T-cell (primary cell): ENCODE results near the gene MLLT3. TPM values are rescaled to one million over a fixed set of nuclear protein-coding genes. Genes with fewer than 3 reads are reported as not detected.

Experiments
- ATAC-seq, 4 experiments: fragments of 200-7000 bp in 3 of 4; fragments of 150-1000 bp in 1 of 4; cut with Tn5 transposase; replicated peaks in 1 of 4; 1 replicate in 3 of 4; 2 replicates in 1 of 4; pipeline ENCODE4 v1.10.0; 2021; ENCODE audit warnings: moderate library complexity in 3 of 4, mild to moderate bottlenecking in 2 of 4, moderate number of reproducible peaks in 1 of 4
- CTCF ChIA-PET, 2 donors: fragments of 300-600 bp; sonication (Branson Sonifier 250); formaldehyde crosslinking; loops; one replicate each; lab custom pipeline; 2022; ENCODE audit warnings: antibody characterized with exemption in 2 of 2; lab: Charles Lee
- POLR2A ChIA-PET, 2 donors: fragments of 300-600 bp; sonication (Branson Sonifier 250); formaldehyde crosslinking; loops; one replicate each; lab custom pipeline; 2022; ENCODE audit warnings: antibody characterized with exemption in 2 of 2; lab: Charles Lee
- DNase-seq, 35 experiments: peaks; one replicate each; pipeline versions ENCODE4 v3.0.0 to v3.0.0-alpha.2; 2013 to 2023
- H3K27ac ChIP-seq: one replicate; pipeline ENCODE4 v1.5.1; 2013; ENCODE audit warnings: low read length
- H3K27me3 ChIP-seq, 2 experiments: replicated peaks in 1 of 2; 1 replicate in 1 of 2; 2 replicates in 1 of 2; pipeline versions ENCODE4 v1.6.1 to v1.7.0; 2013; ENCODE audit warnings: low read length in 1 of 2, mixed read lengths in 1 of 2; ENCODE audit not compliant: control insufficient read depth in 2 of 2, insufficient read depth in 2 of 2; ENCODE audit errors: extremely low read depth in 1 of 2
- H3K36me3 ChIP-seq, 2 donors: 1 replicate in 1 of 2; 2 replicates in 1 of 2; pipeline versions ENCODE4 v1.6.1 to v1.7.0; 2013; ENCODE audit warnings: low read length in 1 of 2; ENCODE audit not compliant: control insufficient read depth in 2 of 2, insufficient read depth in 1 of 2; ENCODE audit errors: extremely low read depth in 1 of 2
- H3K4me1 ChIP-seq, 2 experiments: 1 replicate in 1 of 2; 2 replicates in 1 of 2; pipeline versions ENCODE4 v1.6.1 to v1.7.0; 2013; ENCODE audit warnings: low read length in 2 of 2, mixed read lengths in 1 of 2; ENCODE audit not compliant: insufficient read depth in 2 of 2, control insufficient read depth in 1 of 2; ENCODE audit errors: extremely low read depth in 1 of 2
- H3K4me3 ChIP-seq, 2 donors: 1 replicate in 1 of 2; 2 replicates in 1 of 2; pipeline versions ENCODE4 v1.5.1 to v1.7.0; 2013; ENCODE audit warnings: mild to moderate bottlenecking in 2 of 2, low read length in 1 of 2, moderate library complexity in 1 of 2; ENCODE audit not compliant: control insufficient read depth in 1 of 2; ENCODE audit errors: extremely low read depth in 1 of 2
- H3K9me3 ChIP-seq: 2 replicates; pipeline ENCODE4 v1.7.0; 2013
- H3K27ac Mint-ChIP-seq, 2 donors: one replicate each; pipeline ENCODE4 v1.8.0; 2020 to 2021; ENCODE audit warnings: mild to moderate bottlenecking in 2 of 2, mixed read lengths in 2 of 2
- H3K27me3 Mint-ChIP-seq, 2 donors: one replicate each; pipeline ENCODE4 v1.8.0; 2021 to 2022; ENCODE audit warnings: mixed read lengths in 2 of 2
- H3K36me3 Mint-ChIP-seq: one replicate; pipeline ENCODE4 v1.8.0; 2021; ENCODE audit warnings: mixed read lengths
- H3K4me1 Mint-ChIP-seq, 3 donors: one replicate each; pipeline ENCODE4 v1.8.0; 2020 to 2022; ENCODE audit warnings: mixed read lengths in 3 of 3, mild to moderate bottlenecking in 1 of 3
- H3K4me3 Mint-ChIP-seq, 3 donors: one replicate each; pipeline ENCODE4 v1.8.0; 2020 to 2022; ENCODE audit warnings: mild to moderate bottlenecking in 3 of 3, mixed read lengths in 3 of 3, moderate library complexity in 3 of 3
- H3K9me3 Mint-ChIP-seq, 3 donors: one replicate each; pipeline ENCODE4 v1.8.0; 2020 to 2022; ENCODE audit warnings: mixed read lengths in 3 of 3
- WGBS: methylation state at CpG from one replicate; pipeline ENCODE4 v1.1.5; 2013; ENCODE audit warnings: missing lambda C conversion rate; ENCODE audit not compliant: insufficient coverage; 5-methylcytosine and 5-hydroxymethylcytosine counted together
- total RNA-seq, 35 experiments: library from RNA in 6 of 35; stranded (reverse) in 6 of 35; fragments of 120-200 nt in 1 of 35; gene quantifications; one replicate each; pipeline versions ENCODE4 v1.2.1 to v1.2.4 and lab custom pipeline; 2013 to 2026

The MLLT3 gene
- total RNA-seq, 5 donors from 2014 or later (not counting 1 experiment from before 2014, with no cell fraction given), result 51.8 to 96.6 (median 58.9) TPM

DNA sequence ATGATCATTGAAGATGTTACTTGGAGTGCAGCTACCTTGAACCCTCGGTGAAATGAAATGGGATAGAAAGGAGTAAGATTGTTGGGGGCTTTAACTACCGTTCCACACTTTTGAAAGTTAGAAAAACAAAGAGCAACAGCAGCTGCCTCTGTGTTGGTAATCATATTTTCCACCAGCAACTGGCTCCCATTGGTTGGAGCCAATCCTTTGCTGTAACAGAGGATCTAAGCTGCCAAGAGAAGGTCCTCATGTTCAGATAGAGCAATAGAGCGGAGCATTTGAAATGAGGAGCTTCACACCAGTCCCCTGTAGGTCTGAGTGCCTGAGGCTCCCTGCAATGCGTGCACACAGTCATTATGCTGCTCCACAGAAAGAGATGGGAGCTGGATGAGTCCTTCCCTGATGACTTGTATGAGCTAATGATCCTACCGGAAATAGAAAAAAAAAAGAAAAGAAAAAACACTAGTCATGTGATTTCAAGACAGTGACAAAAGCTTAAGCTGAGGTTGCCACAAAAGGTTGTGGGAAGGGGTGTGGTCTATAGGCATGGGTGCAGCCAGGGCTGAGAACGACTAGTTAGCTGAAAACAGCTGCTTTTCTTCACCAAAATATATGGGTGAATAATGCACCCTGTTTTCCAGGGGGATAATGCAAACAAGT lies 300.7 kb downstream of the MLLT3 start:
- H3K27me3 Mint-ChIP-seq, result no peaks in the 10 kb centered on the region
- Histone ChIP-seq H3K27me3 (no peaks in the 10 kb centered on the region), H3K4me1 (peaks cover 30 to 67% of the 10 kb centered on the region in 2 experiments), H3K27ac (peak overlapping the region; percentile 56), H3K36me3 (no peaks in the 10 kb centered on the region), H3K9me3 (no peaks in the 10 kb centered on the region), H3K4me3 (no peak overlapping the region)
- no peaks in the 10 kb centered on the region for H3K9me3 Mint-ChIP-seq
- H3K36me3 Mint-ChIP-seq, result no peaks in the 10 kb centered on the region
- peaks cover 84 to 90% (median 84%) of the 10 kb centered on the region in 3 donors for H3K4me1 Mint-ChIP-seq
- H3K27ac Mint-ChIP-seq, result peak overlapping the region; percentile 95
- H3K4me3 Mint-ChIP-seq, result peak overlapping the region; percentile 38 to 72 (median 59)
- ChIA-PET CTCF (interaction anchor here (0.6 to 1.7 kb wide), 7 partner anchors 11 to 619 kb away, joined by 3 to 6 read pairs (median 3); no protein-coding TSS in a partner anchor), POLR2A (interaction anchor here (0.6 to 0.8 kb wide), 4 partner anchors 10 to 568 kb away, joined by 3 to 4 read pairs (median 3); no protein-coding TSS in a partner anchor)
- whole genome bisulfite sequencing, result 78% methylated on average over 2 of the region's 6 CpGs
- DNase-seq (peak in 34 of 35 experiments; percentile 22 to 81 (median 59)), ATAC-seq (peak; percentile 82 to 96 (median 88))

DNA sequence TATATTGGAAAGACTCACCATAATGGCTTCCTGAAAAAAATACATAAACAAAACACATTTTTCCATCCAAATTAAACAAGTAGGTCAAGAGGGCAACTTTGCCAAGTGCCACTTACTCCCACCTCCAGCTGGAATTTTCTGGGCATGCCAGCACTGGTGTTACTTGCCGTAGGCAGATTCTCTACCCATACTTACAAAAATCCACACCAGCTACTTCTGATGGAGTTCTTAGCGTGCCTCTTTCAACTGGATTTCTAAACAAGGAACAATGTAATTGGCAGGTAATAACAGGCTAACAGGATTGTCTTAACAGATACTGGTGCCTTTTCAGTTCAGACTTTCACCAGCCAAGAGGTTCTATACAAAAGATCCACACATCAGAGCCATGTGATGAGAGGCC lies 301.4 kb downstream of the MLLT3 start:
- Histone ChIP-seq H3K36me3 (no peaks in the 10 kb centered on the region), H3K9me3 (no peaks in the 10 kb centered on the region), H3K4me3 (no peak overlapping the region), H3K27ac (peak overlapping the region; percentile 56), H3K4me1 (peaks cover 32 to 72% of the 10 kb centered on the region in 2 experiments), H3K27me3 (no peaks in the 10 kb centered on the region)
- Mint-ChIP-seq H3K27ac (peak overlapping the region; percentile 95), H3K4me1 (peaks cover 89 to 91% (median 89%) of the 10 kb centered on the region in 3 donors), H3K36me3 (no peaks in the 10 kb centered on the region), H3K9me3 (no peaks in the 10 kb centered on the region), H3K4me3 (peak overlapping the region in 1 of 3 donors; percentile 72), H3K27me3 (no peaks in the 10 kb centered on the region)
- WGBS, result 100% methylated on average over 2 of the region's 2 CpGs
- ChIA-PET POLR2A (interaction anchor here in 1 of 2 donors (0.7 kb wide), 1 partner anchor 10 kb away, joined by 3 read pairs; no protein-coding TSS in a partner anchor), CTCF (interaction anchor here in 1 of 2 donors (1.7 kb wide), 1 partner anchor 620 kb away, joined by 4 read pairs; no protein-coding TSS in a partner anchor)
- no peak for ATAC-seq
- DNase-seq, result no peak

DNA sequence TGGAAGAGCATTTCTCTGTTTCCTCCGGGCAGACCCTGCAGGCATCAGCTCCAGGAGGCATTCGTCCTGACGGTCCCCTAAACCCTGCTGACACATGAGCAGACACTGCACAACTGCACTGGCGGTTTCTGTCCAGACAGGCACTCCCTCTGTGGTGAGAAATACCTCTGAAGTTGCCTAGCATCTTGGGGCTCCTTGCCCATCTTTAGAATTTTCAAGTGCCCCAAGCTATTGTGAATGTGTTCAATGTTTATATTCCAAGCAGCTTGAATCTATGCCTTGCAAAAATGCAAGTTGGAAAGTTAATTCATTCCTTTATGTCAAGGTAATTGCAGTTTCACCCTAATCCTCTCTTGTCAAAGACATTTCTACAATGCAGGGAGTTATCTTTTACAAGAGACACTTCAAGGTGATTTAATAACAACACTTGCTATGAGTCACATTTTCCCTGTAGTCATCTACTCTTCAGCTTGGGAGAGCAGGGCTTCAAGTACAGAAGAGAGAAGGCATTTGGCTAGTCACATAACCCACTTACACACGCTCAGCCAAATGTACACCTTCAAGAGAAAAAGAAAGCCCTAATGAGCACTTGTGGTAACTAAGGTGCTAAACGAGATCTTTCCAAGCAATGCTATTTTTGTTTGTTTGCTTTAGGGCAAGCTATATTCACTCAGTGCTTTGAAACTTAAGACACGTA lies 302.5 kb downstream of the MLLT3 start:
- no peaks in the 10 kb centered on the region for H3K9me3 ChIP-seq
- ATAC-seq (peak in 3 of 4 experiments; percentile 39 to 63 (median 50)), DNase-seq (peak in 1 of 35 experiments; percentile 26)
- H3K27ac ChIP-seq, result peak overlapping the region; percentile 56
- no peaks in the 10 kb centered on the region for H3K27me3 ChIP-seq
- H3K4me1 Mint-ChIP-seq, result peaks cover 92 to 98% (median 95%) of the 10 kb centered on the region in 3 donors
- CTCF ChIA-PET, result interaction anchor here in 1 of 2 donors (1.7 kb wide), 1 partner anchor 621 kb away, joined by 4 read pairs; no protein-coding TSS in a partner anchor
- no peaks in the 10 kb centered on the region for H3K27me3 Mint-ChIP-seq
- no peak overlapping the region for H3K4me3 ChIP-seq
- peaks cover 41 to 80% of the 10 kb centered on the region in 2 experiments for H3K4me1 ChIP-seq
- peak overlapping the region in 1 of 3 donors; percentile 72 for H3K4me3 Mint-ChIP-seq
- no peaks in the 10 kb centered on the region for H3K36me3 Mint-ChIP-seq
- H3K9me3 Mint-ChIP-seq, result no peaks in the 10 kb centered on the region
- H3K27ac Mint-ChIP-seq, result peak overlapping the region; percentile 95
- POLR2A ChIA-PET, result interaction anchor here (0.6 kb wide), 2 partner anchors 285 to 1073 kb away, joined by 3 read pairs; no protein-coding TSS in a partner anchor
- no peaks in the 10 kb centered on the region for H3K36me3 ChIP-seq
- WGBS, result 21% methylated on average over 2 of the region's 7 CpGs

DNA sequence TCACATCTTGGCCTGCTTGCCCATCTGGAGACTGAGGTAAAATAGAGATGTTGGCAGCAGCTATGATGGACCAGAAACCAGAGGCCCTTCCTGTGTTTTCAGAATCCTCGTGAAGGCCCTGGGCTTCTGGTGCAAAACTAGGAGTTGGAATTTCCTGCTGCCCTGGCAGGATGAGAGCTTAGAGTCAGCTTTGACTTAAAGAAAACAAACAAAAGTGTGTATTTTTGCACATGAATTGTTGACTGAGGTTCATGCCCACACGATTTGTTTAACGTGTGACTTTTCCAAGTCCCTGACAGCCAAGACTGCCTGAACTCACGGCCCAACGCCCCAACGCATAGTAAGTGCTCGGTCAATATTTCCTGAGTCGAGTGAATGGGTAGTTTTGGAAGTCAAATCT lies 303.1 kb downstream of the MLLT3 start:
- DNase-seq, result no peak
- ChIA-PET POLR2A (interaction anchor here in 1 of 2 donors (0.6 kb wide), 1 partner anchor 1073 kb away, joined by 3 read pairs; no protein-coding TSS in a partner anchor), CTCF (interaction anchor here in 1 of 2 donors (0.6 kb wide), 1 partner anchor 12 kb away, joined by 3 read pairs; no protein-coding TSS in a partner anchor)
- Mint-ChIP-seq H3K27me3 (no peaks in the 10 kb centered on the region), H3K36me3 (no peaks in the 10 kb centered on the region), H3K4me3 (peak overlapping the region in 1 of 3 donors; percentile 72), H3K27ac (peak overlapping the region; percentile 95), H3K4me1 (peaks cover 91 to 98% (median 94%) of the 10 kb centered on the region in 3 donors), H3K9me3 (no peaks in the 10 kb centered on the region)
- H3K4me3 ChIP-seq, result no peak overlapping the region
- no peak for ATAC-seq
- peaks cover 42 to 81% of the 10 kb centered on the region in 2 experiments for H3K4me1 ChIP-seq
- H3K36me3 ChIP-seq, result no peaks in the 10 kb centered on the region
- H3K9me3 ChIP-seq, result no peaks in the 10 kb centered on the region
- H3K27ac ChIP-seq, result peak overlapping the region; percentile 56
- no peaks in the 10 kb centered on the region for H3K27me3 ChIP-seq
- 85% methylated on average over 8 of the region's 8 CpGs for WGBS

DNA sequence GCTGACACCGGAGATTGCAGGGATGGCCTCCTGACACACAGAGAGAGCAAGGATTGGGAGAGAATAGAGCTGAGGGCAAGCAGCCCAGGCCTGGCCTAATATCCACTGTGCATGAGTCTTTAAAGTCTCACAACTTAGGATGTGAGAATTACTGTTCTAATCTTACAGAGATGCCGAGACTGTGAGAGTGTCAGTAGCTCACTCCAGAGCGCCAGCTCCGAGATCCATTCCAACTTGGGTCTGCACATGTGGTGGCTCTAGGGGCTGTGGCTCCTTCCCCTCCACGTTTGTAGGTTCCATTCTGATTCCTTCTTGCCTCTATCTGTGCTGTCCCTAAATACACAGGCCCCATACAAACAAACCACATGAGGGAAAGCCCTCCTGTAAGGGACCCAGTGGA lies 304.6 kb downstream of the MLLT3 start:
- Mint-ChIP-seq H3K36me3 (no peaks in the 10 kb centered on the region), H3K27me3 (no peaks in the 10 kb centered on the region), H3K9me3 (no peaks in the 10 kb centered on the region), H3K27ac (peak overlapping the region; percentile 41 to 59), H3K4me1 (peaks cover 85 to 94% (median 87%) of the 10 kb centered on the region in 3 donors), H3K4me3 (peak overlapping the region in 1 of 3 donors; percentile 47)
- Histone ChIP-seq H3K4me1 (peaks cover 42 to 73% of the 10 kb centered on the region in 2 experiments), H3K36me3 (no peaks in the 10 kb centered on the region), H3K27ac (no peak overlapping the region), H3K27me3 (no peaks in the 10 kb centered on the region), H3K9me3 (no peaks in the 10 kb centered on the region), H3K4me3 (no peak overlapping the region)
- WGBS, result 89% methylated on average over 4 of the region's 5 CpGs
- DNase-seq, result no peak
- CTCF ChIA-PET, result no interaction called here
- ATAC-seq, result no peak
- POLR2A ChIA-PET, result no interaction called here

DNA sequence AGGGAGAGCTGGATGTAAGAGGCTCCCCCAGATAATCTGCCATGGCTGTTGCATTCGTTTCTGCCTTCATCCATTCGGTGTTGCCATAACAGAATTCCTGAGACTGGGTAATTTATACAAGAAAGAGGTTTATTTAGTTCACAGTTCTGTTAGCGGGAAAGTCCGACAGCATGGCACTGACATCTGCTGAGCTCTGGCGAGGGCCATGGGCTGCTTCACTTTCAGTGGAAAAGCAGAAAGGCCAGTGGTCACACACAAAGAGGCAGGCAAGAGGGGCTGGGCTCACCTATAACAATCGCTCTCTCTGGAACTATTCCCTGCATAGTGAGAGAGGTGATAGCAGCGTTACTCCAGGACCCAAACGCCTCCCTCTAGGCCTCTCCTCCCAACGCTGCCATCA lies 305.9 kb downstream of the MLLT3 start:
- peak overlapping the region; percentile 83 to 86 for H3K27ac Mint-ChIP-seq
- no peaks in the 10 kb centered on the region for H3K27me3 Mint-ChIP-seq
- WGBS, result 72% methylated on average over 3 of the region's 9 CpGs
- Histone ChIP-seq H3K27ac (no peak overlapping the region), H3K4me1 (peaks cover 29 to 60% of the 10 kb centered on the region in 2 experiments), H3K9me3 (no peaks in the 10 kb centered on the region), H3K4me3 (no peak overlapping the region), H3K27me3 (no peaks in the 10 kb centered on the region), H3K36me3 (no peaks in the 10 kb centered on the region)
- no peaks in the 10 kb centered on the region for H3K36me3 Mint-ChIP-seq
- POLR2A ChIA-PET, result interaction anchor here in 1 of 2 donors (0.5 to 0.7 kb wide), 2 partner anchors 11 to 16 kb away, joined by 8 to 9 read pairs; no protein-coding TSS in a partner anchor
- H3K4me1 Mint-ChIP-seq, result peaks cover 77 to 94% (median 83%) of the 10 kb centered on the region in 3 donors
- peaks cover 0 to 9% (median 0%) of the 10 kb centered on the region in 3 donors for H3K9me3 Mint-ChIP-seq
- DNase-seq (no peak), ATAC-seq (no peak)
- H3K4me3 Mint-ChIP-seq, result peak overlapping the region in 1 of 3 donors; percentile 9
- CTCF ChIA-PET, result interaction anchor here (0.5 to 0.7 kb wide), 2 partner anchors 8 to 55 kb away, joined by 3 read pairs; no protein-coding TSS in a partner anchor
